Vagina (tissue), 2 donors: ENCODE results near the gene GALNT17.

Source experiments
- CTCF ChIP-seq, 3 experiments: fragments of 450-650 bp in 2 of 3; fragments of 200-600 bp in 1 of 3; sonication (generic) in 1 of 3; IDR thresholded peaks; one replicate each; pipeline ENCODE4 v1.5.1; 2017 to 2019; ENCODE audit warnings: antibody characterized with exemption in 3 of 3, mild to moderate bottlenecking in 2 of 3, moderate library complexity in 2 of 3
- POLR2A ChIP-seq, 2 donors: fragments of 450-650 bp; IDR thresholded peaks; one replicate each; pipeline ENCODE4 v1.6.1; 2017; ENCODE audit warnings: antibody characterized with exemption in 2 of 2, mild to moderate bottlenecking in 2 of 2, moderate library complexity in 2 of 2
- POLR2AphosphoS5 ChIP-seq, 2 donors: sonication (generic); formaldehyde crosslinking; IDR thresholded peaks; one replicate each; pipeline ENCODE4 v1.9.0; 2017; ENCODE audit warnings: antibody characterized with exemption in 2 of 2, mild to moderate bottlenecking in 2 of 2, low read depth in 1 of 2; ENCODE audit not compliant: insufficient read depth in 1 of 2

DNA sequence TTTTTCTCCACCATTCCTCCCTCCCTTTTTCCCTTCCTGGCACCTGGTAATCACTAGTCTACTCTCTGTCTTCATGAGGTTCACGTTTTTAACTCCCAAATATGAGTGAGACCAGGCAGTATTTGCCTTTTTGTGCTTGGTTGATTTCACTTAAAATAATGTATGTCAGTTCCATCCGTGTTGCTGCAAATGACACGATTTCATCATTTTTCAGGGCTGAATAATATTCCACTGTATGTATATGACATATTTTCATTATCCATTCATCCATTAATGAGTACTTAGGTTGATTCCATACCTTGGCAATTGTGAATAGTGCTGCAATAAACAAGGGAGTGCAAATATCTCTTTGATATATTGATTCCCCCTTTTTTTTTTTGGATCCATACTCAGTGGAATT lies 25.8 kb downstream of the GALNT17 start:
- TF ChIP-seq CTCF (IDR thresholded peaks at IDR 0.05) = no peak
- TF ChIP-seq POLR2AphosphoS5 (IDR thresholded peaks at IDR 0.05; ENCODE audit: insufficient read depth in 1 of 2, low read depth in 1 of 2) = no peak
- TF ChIP-seq POLR2A (IDR thresholded peaks at IDR 0.05) = no peak
